H9 (cell line): Measurements from ENCODE around the gene RALGAPB. TPM values are rescaled to one million over a fixed set of nuclear protein-coding genes. Genes with fewer than 3 reads are reported as not detected.

ENCODE experiments used
- DNase-seq: peaks from one replicate; pipeline ENCODE4 v3.0.0-alpha.2; 2017
- H2AFZ ChIP-seq: one replicate; pipeline ENCODE4 v1.6.1; 2013; ENCODE audit warnings: mild to moderate bottlenecking, low read length, control low read depth, moderate library complexity
- H2AK5ac ChIP-seq: 2 replicates; pipeline ENCODE4 v1.6.1; 2013; ENCODE audit warnings: low read length, control low read depth, mixed read lengths; ENCODE audit not compliant: insufficient read length
- H2BK120ac ChIP-seq: one replicate; pipeline ENCODE4 v1.6.1; 2013; ENCODE audit warnings: low read depth, mild to moderate bottlenecking, low read length, control low read depth, inconsistent platforms; ENCODE audit not compliant: poor library complexity, severe bottlenecking
- H2BK12ac ChIP-seq: 2 replicates; pipeline ENCODE4 v1.6.1; 2013; ENCODE audit warnings: low read length, control low read depth, mixed read lengths, low read depth; ENCODE audit not compliant: insufficient read length
- H2BK15ac ChIP-seq: 2 replicates; pipeline ENCODE4 v1.6.1; 2013; ENCODE audit warnings: low read depth, low read length, control low read depth
- H2BK20ac ChIP-seq: one replicate; pipeline ENCODE4 v1.6.1; 2013; ENCODE audit warnings: low read depth, mild to moderate bottlenecking, low read length, control low read depth, inconsistent platforms; ENCODE audit not compliant: poor library complexity, severe bottlenecking
- H2BK5ac ChIP-seq: 2 replicates; pipeline ENCODE4 v1.6.1; 2013; ENCODE audit warnings: low read length, control low read depth, mixed read lengths; ENCODE audit not compliant: insufficient read length
- H3K14ac ChIP-seq: 2 replicates; pipeline ENCODE4 v1.6.1; 2013; ENCODE audit warnings: low read length, control low read depth; ENCODE audit not compliant: insufficient read depth
- H3K18ac ChIP-seq: 2 replicates; pipeline ENCODE4 v1.6.1; 2013; ENCODE audit warnings: low read depth, mild to moderate bottlenecking, mixed read lengths, low read length, control low read depth; ENCODE audit not compliant: insufficient read length
- H3K23ac ChIP-seq: 2 replicates; pipeline ENCODE4 v1.6.1; 2013; ENCODE audit warnings: low read length, control low read depth, mixed read lengths, low read depth; ENCODE audit not compliant: insufficient read length
- H3K23me2 ChIP-seq: 2 replicates; pipeline ENCODE4 v1.6.1; 2013; ENCODE audit warnings: low read depth, mild to moderate bottlenecking, mixed read lengths, low read length, control low read depth; ENCODE audit not compliant: insufficient read length, poor library complexity, severe bottlenecking
- H3K27ac ChIP-seq: 2 replicates; pipeline ENCODE4 v1.5.1; 2013; ENCODE audit warnings: low read length, control low read depth, mixed read lengths, low read depth; ENCODE audit not compliant: insufficient read length
- H3K27me3 ChIP-seq: 2 replicates; pipeline ENCODE4 v1.6.1; 2013; ENCODE audit warnings: low read length, control low read depth, inconsistent platforms; ENCODE audit not compliant: insufficient read depth
- H3K4ac ChIP-seq: 2 replicates; pipeline ENCODE4 v1.6.1; 2013; ENCODE audit warnings: low read depth, mild to moderate bottlenecking, control low read depth, inconsistent platforms, low read length, moderate library complexity
- H3K4me1 ChIP-seq: 2 replicates; pipeline ENCODE4 v1.6.1; 2013; ENCODE audit warnings: low read length, control low read depth, inconsistent platforms; ENCODE audit not compliant: insufficient read depth
- H3K4me2 ChIP-seq: 2 replicates; pipeline ENCODE4 v1.6.1; 2013; ENCODE audit warnings: low read length, control low read depth, mixed read lengths; ENCODE audit not compliant: insufficient read length, insufficient read depth
- H3K56ac ChIP-seq: 2 replicates; pipeline ENCODE4 v1.6.1; 2013; ENCODE audit warnings: low read depth, mild to moderate bottlenecking, mixed read lengths, low read length, control low read depth; ENCODE audit not compliant: insufficient read length
- H3K79me1 ChIP-seq: 2 replicates; pipeline ENCODE4 v1.6.1; 2013; ENCODE audit warnings: low read depth, mild to moderate bottlenecking, moderate library complexity, low read length, control low read depth, inconsistent platforms; ENCODE audit not compliant: insufficient read depth, poor library complexity, severe bottlenecking
- H3K79me2 ChIP-seq: 2 replicates; pipeline ENCODE4 v1.6.1; 2013; ENCODE audit warnings: low read length, control low read depth, inconsistent platforms; ENCODE audit not compliant: insufficient read depth
- H3K9ac ChIP-seq: 2 replicates; pipeline ENCODE4 v1.6.1; 2013; ENCODE audit warnings: low read length, control low read depth, mixed read lengths; ENCODE audit not compliant: insufficient read length; ENCODE audit errors: extremely low read depth
- H3K9me3 ChIP-seq: one replicate; pipeline ENCODE4 v1.6.1; 2013; ENCODE audit warnings: low read depth, low read length, inconsistent platforms; ENCODE audit not compliant: control insufficient read depth
- H3T11ph ChIP-seq: one replicate; pipeline ENCODE4 v1.6.1; 2013; ENCODE audit warnings: mild to moderate bottlenecking, low read length, control low read depth, inconsistent platforms
- H4K20me1 ChIP-seq: one replicate; pipeline ENCODE4 v1.6.1; 2013; ENCODE audit not compliant: control insufficient read depth, insufficient read length, insufficient read depth
- H4K5ac ChIP-seq: 2 replicates; pipeline ENCODE4 v1.6.1; 2013; ENCODE audit warnings: low read depth, mild to moderate bottlenecking, mixed read lengths, low read length, control low read depth; ENCODE audit not compliant: insufficient read length
- H4K8ac ChIP-seq: replicated peaks from 2 replicates; pipeline ENCODE4 v1.6.1; 2013; ENCODE audit warnings: low read length, control low read depth, mixed read lengths, low read depth; ENCODE audit not compliant: insufficient read length
- H4K91ac ChIP-seq: 2 replicates; pipeline ENCODE4 v1.6.1; 2013; ENCODE audit warnings: low read depth, mild to moderate bottlenecking, moderate library complexity, mixed read lengths, low read length, control low read depth; ENCODE audit not compliant: insufficient read length
- H3K27ac Mint-ChIP-seq, 3 experiments: 2 replicates in 2 of 3; 3 replicates in 1 of 3; pipeline ENCODE4 v1.8.0; 2020 to 2021; ENCODE audit warnings: mixed read lengths in 3 of 3, mild to moderate bottlenecking in 1 of 3, moderate library complexity in 1 of 3
- H3K27me3 Mint-ChIP-seq: 2 replicates; pipeline ENCODE4 v1.8.0; 2021; ENCODE audit warnings: low read depth, mild to moderate bottlenecking, moderate library complexity, mixed read lengths
- H3K36me3 Mint-ChIP-seq, 3 experiments: 2 replicates in 2 of 3; 3 replicates in 1 of 3; pipeline ENCODE4 v1.8.0; 2020 to 2021; ENCODE audit warnings: low read depth in 3 of 3, mixed read lengths in 3 of 3; ENCODE audit not compliant: insufficient read depth in 1 of 3
- H3K4me1 Mint-ChIP-seq, 2 experiments: 2 replicates each; pipeline ENCODE4 v1.8.0; 2020; ENCODE audit warnings: mixed read lengths in 2 of 2
- H3K4me3 Mint-ChIP-seq, 2 experiments: 2 replicates in 1 of 2; 3 replicates in 1 of 2; pipeline ENCODE4 v1.8.0; 2020 to 2021; ENCODE audit warnings: mild to moderate bottlenecking in 2 of 2, mixed read lengths in 2 of 2, moderate library complexity in 1 of 2
- H3K9me3 Mint-ChIP-seq, 2 experiments: 2 replicates in 1 of 2; 3 replicates in 1 of 2; pipeline ENCODE4 v1.8.0; 2020; ENCODE audit warnings: mild to moderate bottlenecking in 2 of 2, mixed read lengths in 2 of 2, moderate library complexity in 1 of 2
- CTCF ChIP-seq: fragments of 200-600 bp; sonication (generic); conservative IDR thresholded peaks from 3 replicates; pipeline ENCODE4 v1.8.0; 2021; ENCODE audit warnings: antibody characterized with exemption, mild to moderate bottlenecking
- total RNA-seq: library from RNA; stranded (reverse); gene quantifications from 2 replicates; pipeline ENCODE4 v1.2.1, GENCODE V29; 2021

Gene RALGAPB
- total RNA-seq, 1 experiment from 2014 or later, result 28.5 TPM

GRCh38 chr20:38555395-38555794, 82.8 kb downstream of the RALGAPB start:
- no peak for TF ChIP-seq CTCF
- Histone ChIP-seq H3K18ac (no peak overlapping the region), H2BK20ac (no peak overlapping the region), H3T11ph (no peak overlapping the region), H4K5ac (no peak overlapping the region), H2AFZ (no peak overlapping the region), H2BK5ac (no peak overlapping the region), H3K4me2 (no peak overlapping the region), H3K79me2 (no peaks in the 10 kb centered on the region), H3K27ac (no peak overlapping the region), H3K79me1 (no peaks in the 10 kb centered on the region), H4K91ac (no peak overlapping the region), H4K20me1 (no peaks in the 10 kb centered on the region), H3K9me3 (no peaks in the 10 kb centered on the region), H3K9ac (no peak overlapping the region), H3K27me3 (no peaks in the 10 kb centered on the region), H3K4ac (no peak overlapping the region), H3K14ac (no peak overlapping the region), H2AK5ac (no peak overlapping the region), H2BK120ac (no peak overlapping the region), H3K23me2 (no peaks in the 10 kb centered on the region), H4K8ac (no peak overlapping the region), H3K23ac (no peak overlapping the region), H2BK15ac (no peak overlapping the region), H3K56ac (no peak overlapping the region), H3K4me1 (no peaks in the 10 kb centered on the region), H2BK12ac (no peak overlapping the region)
- Mint-ChIP-seq H3K4me1 (no peaks in the 10 kb centered on the region; a peak in 1 of 4 replicates), H3K27ac (no peak overlapping the region), H3K9me3 (no peaks in the 10 kb centered on the region), H3K36me3 (peaks cover 13 to 30% (median 25%) of the 10 kb centered on the region in 3 experiments; a peak in 6 of 7 replicates), H3K4me3 (no peak overlapping the region), H3K27me3 (no peaks in the 10 kb centered on the region)
- no peak for DNase-seq
